Fibroblast of lung (primary cell): ENCODE results near the gene TOMM7. TPM values are rescaled to one million over a fixed set of nuclear protein-coding genes. Genes with fewer than 3 reads are reported as not detected.

ENCODE experiments used
- DNase-seq, 2 donors: peaks; one replicate each; pipeline versions ENCODE4 v3.0.0 to v3.0.0-alpha.2; 2010; ENCODE audit warnings: low read depth in 2 of 2
- H2AFZ ChIP-seq: 2 replicates; pipeline ENCODE4 v1.5.1; 2012; ENCODE audit warnings: low read length, control low read depth, inconsistent platforms
- H3K27ac ChIP-seq: 2 replicates; pipeline ENCODE4 v1.5.1; 2011; ENCODE audit warnings: low read length, control low read depth; ENCODE audit not compliant: insufficient read depth
- H3K27me3 ChIP-seq: 2 replicates; pipeline ENCODE4 v1.5.1; 2011; ENCODE audit warnings: mild to moderate bottlenecking, low read length; ENCODE audit not compliant: control insufficient read depth, insufficient read depth
- H3K36me3 ChIP-seq: 2 replicates; pipeline ENCODE4 v1.5.1; 2011; ENCODE audit warnings: low read length; ENCODE audit not compliant: control insufficient read depth, insufficient read depth
- H3K4me1 ChIP-seq: 2 replicates; pipeline ENCODE4 v1.5.1; 2011; ENCODE audit warnings: low read length; ENCODE audit not compliant: control insufficient read depth, insufficient read depth; ENCODE audit errors: extremely low read depth
- H3K4me2 ChIP-seq: 2 replicates; pipeline ENCODE4 v1.5.1; 2011; ENCODE audit warnings: low read length, control low read depth; ENCODE audit not compliant: insufficient read depth; ENCODE audit errors: extremely low read depth
- H3K4me3 ChIP-seq, 4 experiments: fragments of 200-600 bp in 1 of 4; sonication (generic) in 1 of 4; replicated peaks in 1 of 4; 2 replicates each; pipeline ENCODE4 v1.5.1; 2011 to 2016; ENCODE audit warnings: low read length in 4 of 4, low read depth in 3 of 4, mild to moderate bottlenecking in 3 of 4, control low read depth in 2 of 4, inconsistent platforms in 1 of 4, mixed read lengths in 1 of 4; ENCODE audit not compliant: insufficient read depth in 1 of 4; ENCODE audit errors: control extremely low read depth in 1 of 4
- H3K79me2 ChIP-seq: 2 replicates; pipeline ENCODE4 v1.5.1; 2012; ENCODE audit warnings: mild to moderate bottlenecking, low read length, inconsistent platforms; ENCODE audit not compliant: control insufficient read depth, insufficient read depth
- H3K9ac ChIP-seq: 2 replicates; pipeline ENCODE4 v1.5.1; 2011; ENCODE audit warnings: mild to moderate bottlenecking, low read length, control low read depth; ENCODE audit not compliant: insufficient read depth
- H3K9me3 ChIP-seq: 2 replicates; pipeline ENCODE4 v1.5.1; 2012; ENCODE audit warnings: low read depth, low read length; ENCODE audit not compliant: control insufficient read depth, insufficient read depth
- H4K20me1 ChIP-seq: 2 replicates; pipeline ENCODE4 v1.5.1; 2011; ENCODE audit warnings: low read length; ENCODE audit not compliant: control insufficient read depth, insufficient read depth; ENCODE audit errors: extremely low read depth
- EZH2 ChIP-seq: IDR thresholded peaks from 2 replicates; pipeline ENCODE4 v1.5.1; 2012; ENCODE audit warnings: low read length, control low read depth, mild to moderate bottlenecking; ENCODE audit errors: missing control alignments
- polyA plus RNA-seq, 2 donors: library from polyadenylated mRNA; depleted of rRNA in 1 of 2; stranded (reverse) in 1 of 2; unstranded in 1 of 2; fragments of >200 nt; gene quantifications; 2 replicates each; pipeline ENCODE4 v1.2.1, GENCODE V29; 2011 to 2012; ENCODE audit warnings: missing spikeins in 1 of 2
- total RNA-seq: library from RNA; depleted of rRNA; stranded (reverse); fragments of >200 nt; gene quantifications from 2 replicates; pipeline ENCODE4 v1.2.1, GENCODE V29; 2014
- TF ChIP-seq, protein P1 (sequence below), 2 donors: IDR thresholded peaks in 1 of 2; conservative IDR thresholded peaks in 1 of 2; 1 replicate in 1 of 2; 2 replicates in 1 of 2; pipeline ENCODE4 v1.5.1; 2011 to 2012; ENCODE audit warnings: low read length in 2 of 2, control low read depth in 1 of 2, inconsistent platforms in 1 of 2, low read depth in 1 of 2, mild to moderate bottlenecking in 1 of 2

TOMM7 gene
- total and polyA plus RNA-seq, 2 donors (not counting 1 experiment from before 2014, with no cell fraction given), result 239 to 275 TPM

DNA sequence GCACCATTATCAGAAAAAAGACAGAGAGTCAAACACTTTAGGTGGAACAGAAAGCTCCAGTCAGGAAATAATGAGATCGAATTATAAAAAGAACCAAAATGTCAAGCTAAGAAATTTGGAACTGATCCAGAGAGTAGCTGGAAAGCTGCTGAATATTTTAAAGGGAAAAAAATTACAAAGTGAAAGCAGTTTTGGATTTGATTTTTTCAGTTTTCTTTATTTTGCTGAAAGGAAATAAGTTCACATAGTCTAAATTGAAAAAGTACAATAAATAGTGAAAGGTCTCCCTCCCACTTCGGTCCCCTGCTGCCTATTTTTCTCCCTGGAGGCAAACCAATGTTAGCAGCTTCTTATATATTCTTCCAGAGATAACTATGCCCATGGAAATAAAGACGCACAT lies 11.3 kb upstream of the TOMM7 start:
- Histone ChIP-seq H3K4me3 (peak overlapping the region in 1 of 4 experiments; percentile 10), H3K4me2 (peak overlapping the region; percentile 74), H4K20me1 (no peaks in the 10 kb centered on the region), H3K9ac (no peak overlapping the region), H3K27ac (no peak overlapping the region), H3K9me3 (no peaks in the 10 kb centered on the region), H3K79me2 (no peaks in the 10 kb centered on the region), H3K4me1 (no peaks in the 10 kb centered on the region), H2AFZ (peak overlapping the region; percentile 52), H3K36me3 (no peaks in the 10 kb centered on the region), H3K27me3 (no peaks in the 10 kb centered on the region)
- TF ChIP-seq, protein P1, sequence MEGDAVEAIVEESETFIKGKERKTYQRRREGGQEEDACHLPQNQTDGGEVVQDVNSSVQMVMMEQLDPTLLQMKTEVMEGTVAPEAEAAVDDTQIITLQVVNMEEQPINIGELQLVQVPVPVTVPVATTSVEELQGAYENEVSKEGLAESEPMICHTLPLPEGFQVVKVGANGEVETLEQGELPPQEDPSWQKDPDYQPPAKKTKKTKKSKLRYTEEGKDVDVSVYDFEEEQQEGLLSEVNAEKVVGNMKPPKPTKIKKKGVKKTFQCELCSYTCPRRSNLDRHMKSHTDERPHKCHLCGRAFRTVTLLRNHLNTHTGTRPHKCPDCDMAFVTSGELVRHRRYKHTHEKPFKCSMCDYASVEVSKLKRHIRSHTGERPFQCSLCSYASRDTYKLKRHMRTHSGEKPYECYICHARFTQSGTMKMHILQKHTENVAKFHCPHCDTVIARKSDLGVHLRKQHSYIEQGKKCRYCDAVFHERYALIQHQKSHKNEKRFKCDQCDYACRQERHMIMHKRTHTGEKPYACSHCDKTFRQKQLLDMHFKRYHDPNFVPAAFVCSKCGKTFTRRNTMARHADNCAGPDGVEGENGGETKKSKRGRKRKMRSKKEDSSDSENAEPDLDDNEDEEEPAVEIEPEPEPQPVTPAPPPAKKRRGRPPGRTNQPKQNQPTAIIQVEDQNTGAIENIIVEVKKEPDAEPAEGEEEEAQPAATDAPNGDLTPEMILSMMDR (conservative IDR thresholded peaks at IDR 0.05 in 1 of 2, IDR thresholded peaks at IDR 0.05 in 1 of 2; ENCODE audit: low read depth in 1 of 2, low read length in 2 of 2), result no peak
- TF ChIP-seq EZH2, result no peak
- no peak for DNase-seq

GRCh38 chr7:22833113-22833855 lies 10.6 kb upstream of the TOMM7 start:
- Histone ChIP-seq H3K9ac (no peak overlapping the region), H3K27ac (no peak overlapping the region), H3K36me3 (no peaks in the 10 kb centered on the region), H4K20me1 (no peaks in the 10 kb centered on the region), H3K9me3 (no peaks in the 10 kb centered on the region), H3K79me2 (no peaks in the 10 kb centered on the region), H3K27me3 (no peaks in the 10 kb centered on the region), H2AFZ (peak overlapping the region; percentile 52), H3K4me3 (no peak overlapping the region), H3K4me2 (no peak overlapping the region), H3K4me1 (no peaks in the 10 kb centered on the region)
- TF ChIP-seq, protein P1 (conservative IDR thresholded peaks at IDR 0.05 in 1 of 2, IDR thresholded peaks at IDR 0.05 in 1 of 2; ENCODE audit: low read depth in 1 of 2, low read length in 2 of 2), result no peak
- no peak for TF ChIP-seq EZH2
- DNase-seq, result no peak

GRCh38 chr7:22832401-22832800 lies 9.8 kb upstream of the TOMM7 start:
- no peak for DNase-seq
- Histone ChIP-seq H3K9ac (no peak overlapping the region), H3K36me3 (no peaks in the 10 kb centered on the region), H2AFZ (no peak overlapping the region), H3K9me3 (no peaks in the 10 kb centered on the region), H3K4me1 (no peaks in the 10 kb centered on the region), H4K20me1 (no peaks in the 10 kb centered on the region), H3K4me3 (no peak overlapping the region), H3K27ac (no peak overlapping the region), H3K4me2 (no peak overlapping the region), H3K27me3 (no peaks in the 10 kb centered on the region), H3K79me2 (no peaks in the 10 kb centered on the region)
- TF ChIP-seq EZH2, result no peak
- TF ChIP-seq, protein P1 (conservative IDR thresholded peaks at IDR 0.05 in 1 of 2, IDR thresholded peaks at IDR 0.05 in 1 of 2; ENCODE audit: low read depth in 1 of 2, low read length in 2 of 2), result no peak
